ENCODE measurements around the gene CYP4Z1. TPM values are rescaled to one million over a fixed set of nuclear protein-coding genes. Genes with fewer than 3 reads are reported as not detected.
"Not testable (repeated sequence)": the region's sequence is repeated elsewhere in the genome, so short reads cannot be mapped to it uniquely, and the experiment has no call there.

Gene CYP4Z1
- total and polyA plus RNA-seq, 9 of the 15 experiments (the other 6 are each of a cell fraction or from before 2014, with no cell fraction given) = not detected

DNA sequence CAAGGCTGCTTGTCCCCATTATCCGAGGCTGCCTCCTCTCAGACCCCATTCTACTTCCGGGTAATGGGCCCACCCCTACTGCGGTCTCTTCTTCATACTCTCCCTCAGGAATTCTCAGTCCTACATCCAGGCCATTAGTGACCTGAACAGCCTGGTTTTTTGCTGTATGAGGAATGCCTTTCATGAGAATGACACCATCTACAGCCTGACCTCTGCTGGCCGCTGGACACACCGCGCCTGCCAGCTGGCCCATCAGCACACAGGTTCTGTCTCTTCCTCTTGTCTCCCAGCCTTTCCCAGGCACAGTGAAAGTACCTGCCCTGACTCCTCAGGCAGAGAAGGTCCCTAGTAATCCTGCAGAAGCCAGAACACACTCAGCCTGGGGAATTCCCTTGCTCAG is 76.6 kb downstream of the CYP4Z1 start:
- H2AFZ ChIP-seq (ENCODE audit: low read depth, low read length); H3K27ac ChIP-seq (ENCODE audit: extremely low read depth, low read depth, low read length); H4K20me1 ChIP-seq (replicated peaks; ENCODE audit: control insufficient read depth, insufficient read depth, low read length); in situ Hi-C loops (cut with MboI); H3K4me2 ChIP-seq (ENCODE audit: insufficient read depth, low read length); H3K9me1 ChIP-seq (ENCODE audit: control insufficient read depth, insufficient read depth, low read length); CTCF ChIA-PET (ENCODE audit: low intra/inter-chr PET ratio); H3K79me2 ChIP-seq (ENCODE audit: control insufficient read depth, insufficient read depth, low read length); intact Hi-C loops (cut with micrococcal nuclease); H3K9ac ChIP-seq (ENCODE audit: insufficient read depth in 1 of 2, low read depth in 2 of 2, low read length in 2 of 2); H3K4me3 ChIP-seq; BruUV-seq (replicated peaks); H3K36me3 ChIP-seq (ENCODE audit: control insufficient read depth, insufficient read depth, low read length); H3K9me3 ChIP-seq (replicated peaks; ENCODE audit: control insufficient read depth, insufficient read depth, low read depth, low read length); H3K4me1 ChIP-seq (replicated peaks in 1 of 2; ENCODE audit: control insufficient read depth in 2 of 2, insufficient read depth in 2 of 2, low read length in 2 of 2): not testable (repeated sequence)
- TF ChIP-seq, protein P1, sequence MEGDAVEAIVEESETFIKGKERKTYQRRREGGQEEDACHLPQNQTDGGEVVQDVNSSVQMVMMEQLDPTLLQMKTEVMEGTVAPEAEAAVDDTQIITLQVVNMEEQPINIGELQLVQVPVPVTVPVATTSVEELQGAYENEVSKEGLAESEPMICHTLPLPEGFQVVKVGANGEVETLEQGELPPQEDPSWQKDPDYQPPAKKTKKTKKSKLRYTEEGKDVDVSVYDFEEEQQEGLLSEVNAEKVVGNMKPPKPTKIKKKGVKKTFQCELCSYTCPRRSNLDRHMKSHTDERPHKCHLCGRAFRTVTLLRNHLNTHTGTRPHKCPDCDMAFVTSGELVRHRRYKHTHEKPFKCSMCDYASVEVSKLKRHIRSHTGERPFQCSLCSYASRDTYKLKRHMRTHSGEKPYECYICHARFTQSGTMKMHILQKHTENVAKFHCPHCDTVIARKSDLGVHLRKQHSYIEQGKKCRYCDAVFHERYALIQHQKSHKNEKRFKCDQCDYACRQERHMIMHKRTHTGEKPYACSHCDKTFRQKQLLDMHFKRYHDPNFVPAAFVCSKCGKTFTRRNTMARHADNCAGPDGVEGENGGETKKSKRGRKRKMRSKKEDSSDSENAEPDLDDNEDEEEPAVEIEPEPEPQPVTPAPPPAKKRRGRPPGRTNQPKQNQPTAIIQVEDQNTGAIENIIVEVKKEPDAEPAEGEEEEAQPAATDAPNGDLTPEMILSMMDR (IDR thresholded peaks at IDR 0.05 in 2 of 3, conservative IDR thresholded peaks at IDR 0.05 in 1 of 3; ENCODE audit: insufficient read depth in 2 of 3, low read depth in 1 of 3, low read length in 3 of 3) = peak; percentile 44 to 68 (median 57)
- TF ChIP-seq, protein P2, sequence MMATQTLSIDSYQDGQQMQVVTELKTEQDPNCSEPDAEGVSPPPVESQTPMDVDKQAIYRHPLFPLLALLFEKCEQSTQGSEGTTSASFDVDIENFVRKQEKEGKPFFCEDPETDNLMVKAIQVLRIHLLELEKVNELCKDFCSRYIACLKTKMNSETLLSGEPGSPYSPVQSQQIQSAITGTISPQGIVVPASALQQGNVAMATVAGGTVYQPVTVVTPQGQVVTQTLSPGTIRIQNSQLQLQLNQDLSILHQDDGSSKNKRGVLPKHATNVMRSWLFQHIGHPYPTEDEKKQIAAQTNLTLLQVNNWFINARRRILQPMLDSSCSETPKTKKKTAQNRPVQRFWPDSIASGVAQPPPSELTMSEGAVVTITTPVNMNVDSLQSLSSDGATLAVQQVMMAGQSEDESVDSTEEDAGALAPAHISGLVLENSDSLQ (IDR thresholded peaks at IDR 0.05) = peak; percentile 21; the same call in 1 of the 2 replicates
- peak in 1 of 2 experiments; percentile 30; a peak in 2 of 4 replicates for TF ChIP-seq RAD21 (CRISPR knock-in tag; conservative IDR thresholded peaks at IDR 0.05 in 1 of 2, IDR thresholded peaks at IDR 0.05 in 1 of 2)
- TF ChIP-seq, protein P3, sequence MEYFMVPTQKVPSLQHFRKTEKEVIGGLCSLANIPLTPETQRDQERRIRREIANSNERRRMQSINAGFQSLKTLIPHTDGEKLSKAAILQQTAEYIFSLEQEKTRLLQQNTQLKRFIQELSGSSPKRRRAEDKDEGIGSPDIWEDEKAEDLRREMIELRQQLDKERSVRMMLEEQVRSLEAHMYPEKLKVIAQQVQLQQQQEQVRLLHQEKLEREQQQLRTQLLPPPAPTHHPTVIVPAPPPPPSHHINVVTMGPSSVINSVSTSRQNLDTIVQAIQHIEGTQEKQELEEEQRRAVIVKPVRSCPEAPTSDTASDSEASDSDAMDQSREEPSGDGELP (CRISPR knock-in tag; IDR thresholded peaks at IDR 0.05; ENCODE audit: borderline replicate concordance) = peak; percentile 32; the same call in 1 of the 2 replicates
- POLR2A ChIA-PET = interaction anchor here (0.7 kb wide), 1 partner anchor 90 kb away, joined by 4 read pairs; no protein-coding TSS in a partner anchor
- H3K27me3 ChIP-seq (ENCODE audit: control insufficient read depth in 2 of 2, insufficient read depth in 2 of 2, low read length in 2 of 2) = peaks cover 4 to 12% of the 10 kb centered on the region in 2 experiments; a peak in 4 of 5 replicates
- ATAC-seq (peak; percentile 86), FAIRE-seq (peak; percentile 74), DNase-seq (ENCODE audit: extremely low read depth in 1 of 4, low spot score in 3 of 4) (peak in 1 of 4 experiments; percentile 11)
- WGBS (ENCODE audit: insufficient coverage, low coverage, missing lambda C conversion rate) = 1% methylated on average over 6 of the region's 6 CpGs

- H4K20me1 ChIP-seq (replicated peaks; ENCODE audit: control insufficient read depth, insufficient read depth, low read length); H3K4me3 ChIP-seq; H3K27ac ChIP-seq (ENCODE audit: extremely low read depth, low read depth, low read length); FAIRE-seq; H3K9me1 ChIP-seq (ENCODE audit: control insufficient read depth, insufficient read depth, low read length); H3K9me3 ChIP-seq (replicated peaks; ENCODE audit: control insufficient read depth, insufficient read depth, low read depth, low read length); H3K4me2 ChIP-seq (ENCODE audit: insufficient read depth, low read length); BruUV-seq (replicated peaks); ATAC-seq; H3K9ac ChIP-seq (ENCODE audit: insufficient read depth in 1 of 2, low read depth in 2 of 2, low read length in 2 of 2); POLR2A ChIA-PET; H3K4me1 ChIP-seq (replicated peaks in 1 of 2; ENCODE audit: control insufficient read depth in 2 of 2, insufficient read depth in 2 of 2, low read length in 2 of 2); H3K36me3 ChIP-seq (ENCODE audit: control insufficient read depth, insufficient read depth, low read length); DNase-seq (ENCODE audit: extremely low read depth in 1 of 4, low spot score in 3 of 4); intact Hi-C loops (cut with micrococcal nuclease); H2AFZ ChIP-seq (ENCODE audit: low read depth, low read length); CTCF ChIA-PET (ENCODE audit: low intra/inter-chr PET ratio); H3K79me2 ChIP-seq (ENCODE audit: control insufficient read depth, insufficient read depth, low read length): not testable (repeated sequence)
- in situ Hi-C loops (cut with MboI) = loop anchor here (5.0 kb wide), 1 partner anchor 219 kb away; no protein-coding TSS in a partner anchor
- H3K27me3 ChIP-seq (ENCODE audit: control insufficient read depth in 2 of 2, insufficient read depth in 2 of 2, low read length in 2 of 2) = peaks cover 4 to 18% of the 10 kb centered on the region in 2 experiments; a peak in 4 of 5 replicates
- WGBS (ENCODE audit: insufficient coverage, low coverage, missing lambda C conversion rate) = 7% methylated on average over 1 of the region's 1 CpG
These were observed 79.5 kb downstream of the CYP4Z1 start for GRCh38 chr1:47146495-47146894.
